Measurements from ENCODE around the gene PPP2R2C. TPM values are rescaled to one million over a fixed set of nuclear protein-coding genes. Genes with fewer than 3 reads are reported as not detected.

Gene PPP2R2C
- total RNA-seq, 1 experiment from 2014 or later = 32.9 TPM

GRCh38 chr4:6468376-6468775, 4.0 kb downstream of the PPP2R2C start:
- H3K9me3 ChIP-seq (ENCODE audit: control insufficient read depth in 1 of 2, insufficient read depth in 1 of 2, low read depth in 1 of 2, low read length in 2 of 2) = no peaks in the 10 kb centered on the region
- no peak for ATAC-seq
- no peaks in the 10 kb centered on the region for H3K9me2 ChIP-seq (ENCODE audit: insufficient read depth)
- TF ChIP-seq ZBTB33 (IDR thresholded peaks at IDR 0.05; ENCODE audit: extremely low read depth, insufficient replicate concordance, low read length) = no peak
- TF ChIP-seq SIN3A (IDR thresholded peaks at IDR 0.05; ENCODE audit: low read depth) = no peak
- TF ChIP-seq POLR2AphosphoS5 (IDR thresholded peaks at IDR 0.05; ENCODE audit: low read depth, low read length) = no peak
- TF ChIP-seq, protein P1, sequence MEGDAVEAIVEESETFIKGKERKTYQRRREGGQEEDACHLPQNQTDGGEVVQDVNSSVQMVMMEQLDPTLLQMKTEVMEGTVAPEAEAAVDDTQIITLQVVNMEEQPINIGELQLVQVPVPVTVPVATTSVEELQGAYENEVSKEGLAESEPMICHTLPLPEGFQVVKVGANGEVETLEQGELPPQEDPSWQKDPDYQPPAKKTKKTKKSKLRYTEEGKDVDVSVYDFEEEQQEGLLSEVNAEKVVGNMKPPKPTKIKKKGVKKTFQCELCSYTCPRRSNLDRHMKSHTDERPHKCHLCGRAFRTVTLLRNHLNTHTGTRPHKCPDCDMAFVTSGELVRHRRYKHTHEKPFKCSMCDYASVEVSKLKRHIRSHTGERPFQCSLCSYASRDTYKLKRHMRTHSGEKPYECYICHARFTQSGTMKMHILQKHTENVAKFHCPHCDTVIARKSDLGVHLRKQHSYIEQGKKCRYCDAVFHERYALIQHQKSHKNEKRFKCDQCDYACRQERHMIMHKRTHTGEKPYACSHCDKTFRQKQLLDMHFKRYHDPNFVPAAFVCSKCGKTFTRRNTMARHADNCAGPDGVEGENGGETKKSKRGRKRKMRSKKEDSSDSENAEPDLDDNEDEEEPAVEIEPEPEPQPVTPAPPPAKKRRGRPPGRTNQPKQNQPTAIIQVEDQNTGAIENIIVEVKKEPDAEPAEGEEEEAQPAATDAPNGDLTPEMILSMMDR (IDR thresholded peaks at IDR 0.05 in 2 of 3, conservative IDR thresholded peaks at IDR 0.05 in 1 of 3; ENCODE audit: borderline replicate concordance in 1 of 3, insufficient read depth in 1 of 3, low read depth in 2 of 3, low read length in 2 of 3) = no peak
- TF ChIP-seq, protein P2, sequence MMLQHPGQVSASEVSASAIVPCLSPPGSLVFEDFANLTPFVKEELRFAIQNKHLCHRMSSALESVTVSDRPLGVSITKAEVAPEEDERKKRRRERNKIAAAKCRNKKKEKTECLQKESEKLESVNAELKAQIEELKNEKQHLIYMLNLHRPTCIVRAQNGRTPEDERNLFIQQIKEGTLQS (IDR thresholded peaks at IDR 0.05) = no peak
- no peak for TF ChIP-seq CBX3 (IDR thresholded peaks at IDR 0.05; ENCODE audit: low read depth)
- TF ChIP-seq JUND (IDR thresholded peaks at IDR 0.05) = no peak
- no peak for TF ChIP-seq ZNF274 (IDR thresholded peaks at IDR 0.05; ENCODE audit: low read depth, low read length)
- no peak for TF ChIP-seq EZH2phosphoT487 (IDR thresholded peaks at IDR 0.05; ENCODE audit: borderline replicate concordance)
- TF ChIP-seq EGR1 (IDR thresholded peaks at IDR 0.05; ENCODE audit: low read depth) = no peak
- no peak for TF ChIP-seq RAD21 (IDR thresholded peaks at IDR 0.05; ENCODE audit: low read depth)
- no peak for TF ChIP-seq MAX (IDR thresholded peaks at IDR 0.05)
- no peak for TF ChIP-seq CEBPB (IDR thresholded peaks at IDR 0.05; ENCODE audit: low read depth)
- TF ChIP-seq, protein P3, sequence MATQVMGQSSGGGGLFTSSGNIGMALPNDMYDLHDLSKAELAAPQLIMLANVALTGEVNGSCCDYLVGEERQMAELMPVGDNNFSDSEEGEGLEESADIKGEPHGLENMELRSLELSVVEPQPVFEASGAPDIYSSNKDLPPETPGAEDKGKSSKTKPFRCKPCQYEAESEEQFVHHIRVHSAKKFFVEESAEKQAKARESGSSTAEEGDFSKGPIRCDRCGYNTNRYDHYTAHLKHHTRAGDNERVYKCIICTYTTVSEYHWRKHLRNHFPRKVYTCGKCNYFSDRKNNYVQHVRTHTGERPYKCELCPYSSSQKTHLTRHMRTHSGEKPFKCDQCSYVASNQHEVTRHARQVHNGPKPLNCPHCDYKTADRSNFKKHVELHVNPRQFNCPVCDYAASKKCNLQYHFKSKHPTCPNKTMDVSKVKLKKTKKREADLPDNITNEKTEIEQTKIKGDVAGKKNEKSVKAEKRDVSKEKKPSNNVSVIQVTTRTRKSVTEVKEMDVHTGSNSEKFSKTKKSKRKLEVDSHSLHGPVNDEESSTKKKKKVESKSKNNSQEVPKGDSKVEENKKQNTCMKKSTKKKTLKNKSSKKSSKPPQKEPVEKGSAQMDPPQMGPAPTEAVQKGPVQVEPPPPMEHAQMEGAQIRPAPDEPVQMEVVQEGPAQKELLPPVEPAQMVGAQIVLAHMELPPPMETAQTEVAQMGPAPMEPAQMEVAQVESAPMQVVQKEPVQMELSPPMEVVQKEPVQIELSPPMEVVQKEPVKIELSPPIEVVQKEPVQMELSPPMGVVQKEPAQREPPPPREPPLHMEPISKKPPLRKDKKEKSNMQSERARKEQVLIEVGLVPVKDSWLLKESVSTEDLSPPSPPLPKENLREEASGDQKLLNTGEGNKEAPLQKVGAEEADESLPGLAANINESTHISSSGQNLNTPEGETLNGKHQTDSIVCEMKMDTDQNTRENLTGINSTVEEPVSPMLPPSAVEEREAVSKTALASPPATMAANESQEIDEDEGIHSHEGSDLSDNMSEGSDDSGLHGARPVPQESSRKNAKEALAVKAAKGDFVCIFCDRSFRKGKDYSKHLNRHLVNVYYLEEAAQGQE (IDR thresholded peaks at IDR 0.05; ENCODE audit: low read depth) = no peak
- no peak for TF ChIP-seq SRF (IDR thresholded peaks at IDR 0.05; ENCODE audit: low read depth)
- no peaks in the 10 kb centered on the region for H3K36me3 ChIP-seq (ENCODE audit: control insufficient read depth in 1 of 2, insufficient read depth in 2 of 2, low read length in 2 of 2)
- no peak overlapping the region for H3K4me2 ChIP-seq (ENCODE audit: low read length)
- ChIA-PET CTCF (no interaction called here), POLR2A (no interaction called here), RAD21 (ENCODE audit: low non-redundant PET in 1 of 2, low total read pairs in 2 of 2, uncharacterized antibody in 2 of 2, unreplicated experiment in 2 of 2) (no interaction called here)
- no peak for DNase-seq (ENCODE audit: low read depth, low spot score)
- intact Hi-C loops (cut with micrococcal nuclease) = loop anchor here (5.0 kb wide), 1 partner anchor 76 kb away; no protein-coding TSS in a partner anchor
- no peak overlapping the region for H3K27ac ChIP-seq (ENCODE audit: low read depth, low read length)
- no peak overlapping the region for H2AFZ ChIP-seq (ENCODE audit: low read depth, low read length, poor library complexity, severe bottlenecking)
- H3K27me3 ChIP-seq (ENCODE audit: insufficient read depth, low read length) = no peaks in the 10 kb centered on the region
- H3K4me3 ChIP-seq (replicated peaks in 1 of 2; ENCODE audit: low read depth in 1 of 2, low read length in 2 of 2) = no peak overlapping the region
- peaks cover 5 to 26% of the 10 kb centered on the region in 2 experiments; a peak in 3 of 4 replicates for H3K4me1 ChIP-seq (ENCODE audit: control insufficient read depth in 1 of 2, insufficient read depth in 2 of 2, low read length in 2 of 2)
- TSS peak; percentile 15 for BruUV-seq (replicated peaks)
- peaks cover 52% of the 10 kb centered on the region for H3K79me2 ChIP-seq (ENCODE audit: insufficient read depth, low read length)
- 0 out of 2 replicates have a peak, but pooled peaks cover 2% of the 10 kb centered on the region for H4K20me1 ChIP-seq (ENCODE audit: insufficient read depth)
- no peak overlapping the region for H3K9ac ChIP-seq (ENCODE audit: low read length)

All from HCT116 (cell line).